ENCODE data around the gene BIRC3.

BIRC3 gene
- total RNA-seq = 15.2 to 1,747 (median 56.3) reads per million in 17 experiments

GRCh38 chr11:102317099-102317767, at the start of gene BIRC3:
BIRC3 (plus strand) TSS chr11:102317484; CDS start chr11:102324510, 7,026 bp downstream.
- DNase-seq = peak; percentile 94 to 98 (median 95)

- DNase-seq = no peak
These were observed 49.7 kb upstream of the BIRC3 start for GRCh38 chr11:102267609-102268008.

DNA sequence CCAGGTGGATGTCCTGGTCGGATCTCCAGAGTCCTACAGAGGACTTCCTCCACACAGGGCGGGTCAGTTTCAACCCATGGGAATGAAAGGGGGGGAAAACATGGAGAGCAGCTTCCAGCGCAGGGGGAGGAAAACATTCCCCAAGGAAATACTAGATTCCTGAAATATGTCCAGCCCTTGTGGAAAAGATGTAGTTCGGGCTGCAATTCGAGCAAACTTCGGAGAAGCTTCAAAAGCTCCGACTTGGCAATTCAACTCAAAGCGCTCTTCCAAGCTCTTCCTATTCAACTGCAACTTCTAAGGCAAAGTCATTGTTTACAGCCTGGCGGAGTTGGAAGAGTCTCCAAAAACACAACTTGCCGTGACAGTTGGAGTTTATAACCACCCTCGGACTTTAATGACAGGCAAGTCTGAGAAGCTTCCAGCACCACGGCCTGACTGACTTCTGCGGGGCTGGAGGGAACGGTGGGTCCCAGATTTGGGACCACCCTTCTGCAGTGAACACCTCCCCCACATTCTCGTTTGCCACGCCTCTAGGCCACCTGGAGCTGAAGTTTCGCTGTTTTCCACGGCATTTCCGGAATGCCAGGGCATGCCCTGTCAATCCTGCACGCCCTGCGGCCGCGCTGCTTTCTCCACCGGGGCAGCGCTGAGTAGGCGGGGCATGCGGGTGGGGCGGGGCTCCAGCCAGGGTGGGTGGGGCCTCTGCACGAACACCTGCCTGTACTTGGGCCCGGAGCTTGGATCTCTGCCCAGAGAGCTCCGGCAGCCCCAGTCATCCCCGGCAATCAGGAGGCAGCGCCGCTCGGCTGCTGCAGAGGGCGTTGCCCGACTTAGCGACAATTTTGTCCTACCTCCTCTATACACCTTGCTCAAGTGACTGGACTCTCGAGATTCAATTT, 49.0 kb upstream of the BIRC3 start:
- DNase-seq = peak; percentile 5 to 55 (median 28)

GRCh38 chr11:102268985-102269470, 48.3 kb upstream of the BIRC3 start:
- DNase-seq = no peak

- DNase-seq = no peak
These were observed 47.4 kb upstream of the BIRC3 start for GRCh38 chr11:102269927-102270326.

GRCh38 chr11:102272047-102272824, 45.0 kb upstream of the BIRC3 start:
- no peak for DNase-seq

DNA sequence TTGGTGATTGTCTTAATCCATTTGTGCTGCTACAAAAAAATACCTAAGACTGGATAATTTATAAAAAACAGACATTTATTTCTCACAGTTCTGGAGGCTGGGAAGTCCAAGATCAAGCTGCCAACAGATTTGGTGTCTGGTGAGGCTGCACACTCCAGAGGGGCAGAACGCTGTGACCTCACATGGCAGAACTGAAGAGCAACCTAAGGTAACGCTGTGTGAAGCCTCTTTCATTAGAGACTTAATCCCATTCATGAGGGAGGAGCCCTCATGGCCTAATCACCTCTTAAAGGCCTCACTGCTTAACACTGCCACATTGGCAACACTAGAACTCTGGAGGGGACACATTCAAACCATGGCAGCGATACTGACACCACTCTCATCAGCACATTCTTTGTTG, 42.7 kb upstream of the BIRC3 start:
- no peak for DNase-seq

DNA sequence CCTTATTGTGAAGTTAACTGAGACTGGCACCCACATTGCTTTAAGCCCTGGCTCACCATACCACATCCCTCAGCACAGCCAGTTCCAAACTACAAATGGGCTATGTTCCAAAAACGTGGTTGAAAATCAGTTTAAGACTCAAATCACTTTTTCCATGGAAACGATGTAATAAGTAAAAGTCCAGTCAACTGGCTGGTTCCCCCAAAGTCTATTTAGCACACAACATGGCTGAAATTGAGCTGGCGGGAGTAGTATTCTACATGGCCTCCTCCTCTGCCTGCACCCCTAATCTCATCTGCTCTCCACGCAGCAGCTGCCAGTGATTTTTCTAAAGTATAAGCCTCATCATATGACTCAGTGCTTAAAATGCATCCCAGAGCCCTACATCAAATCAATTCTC, 40.9 kb upstream of the BIRC3 start:
- DNase-seq = no peak

GRCh38 chr11:102276783-102277182, 40.5 kb upstream of the BIRC3 start:
- no peak for DNase-seq

GRCh38 chr11:102279641-102280170, 37.6 kb upstream of the BIRC3 start:
- DNase-seq = no peak

DNA sequence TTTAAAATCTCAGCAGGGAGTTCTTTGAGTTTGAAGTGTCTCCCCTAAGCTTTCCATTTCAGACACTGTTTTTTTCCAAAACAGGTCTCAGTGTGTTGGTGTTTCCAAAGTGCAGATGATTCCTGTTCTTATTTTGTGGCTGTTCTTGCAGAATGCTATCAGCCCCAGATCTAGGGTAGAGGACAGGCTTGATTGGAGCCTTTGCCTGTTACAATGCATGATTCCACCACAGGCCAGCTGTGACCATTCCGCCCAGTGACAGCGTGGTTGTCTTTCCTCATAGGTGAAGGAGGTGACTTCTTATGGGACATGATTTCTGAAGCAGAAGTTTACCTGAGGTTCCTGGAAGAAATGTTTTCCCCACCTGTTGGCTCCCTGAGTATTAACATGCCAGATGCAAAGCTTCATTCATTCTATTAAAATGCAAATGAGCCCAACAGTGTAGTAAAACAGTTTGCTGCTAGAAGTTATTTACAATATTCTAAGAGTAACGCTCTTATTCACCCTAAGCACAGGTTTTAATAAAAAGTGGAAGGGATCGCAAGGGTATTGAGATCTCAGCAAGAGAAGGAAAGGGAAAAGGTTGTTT, 36.9 kb upstream of the BIRC3 start:
- DNase-seq = no peak

- DNase-seq = peak; percentile 61 to 94 (median 76)
These were observed 34.2 kb upstream of the BIRC3 start for GRCh38 chr11:102283116-102283485.

- no peak for DNase-seq
These were observed 33.3 kb upstream of the BIRC3 start for GRCh38 chr11:102284008-102284407.

- DNase-seq = no peak
These were observed 31.0 kb upstream of the BIRC3 start for GRCh38 chr11:102286292-102286691.

DNA sequence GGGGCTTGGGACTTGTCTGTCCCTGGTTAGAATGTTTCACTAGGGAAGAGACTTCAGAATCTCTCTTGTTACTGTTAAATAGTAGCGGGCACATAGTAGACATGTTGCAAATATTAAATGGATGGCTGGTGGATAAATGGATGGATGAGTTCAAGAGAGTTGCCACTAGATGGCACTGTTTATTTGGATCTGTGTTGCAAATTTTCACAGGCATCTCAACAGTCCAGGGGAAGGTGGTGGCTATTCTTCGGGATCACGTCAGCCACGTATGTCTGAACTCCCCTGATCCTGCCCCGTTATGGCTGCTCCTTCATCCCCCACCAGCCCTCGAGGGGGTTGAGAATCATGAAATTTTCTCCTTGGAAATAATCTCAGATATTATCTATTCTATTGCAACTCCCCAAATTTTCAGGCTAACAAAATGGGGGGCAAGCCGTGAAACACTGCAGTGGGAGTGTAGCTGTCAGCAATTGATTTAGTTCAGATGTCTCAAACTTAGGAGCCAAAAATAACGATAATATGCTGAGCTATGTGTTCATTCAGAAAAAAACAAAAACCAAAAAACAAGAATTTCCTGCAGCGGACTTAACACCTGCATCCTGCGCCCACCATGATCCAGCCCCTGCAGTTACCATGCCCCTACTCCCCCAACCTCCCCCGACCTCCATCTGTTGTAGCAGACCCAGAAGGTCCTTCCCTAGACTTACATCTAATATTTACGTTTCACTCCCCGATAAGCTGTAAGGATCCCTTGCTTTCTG, 29.1 kb upstream of the BIRC3 start:
- peak; percentile 66 to 92 (median 82) for DNase-seq

- DNase-seq = no peak
These were observed 28.6 kb upstream of the BIRC3 start for GRCh38 chr11:102288725-102289083.

- peak; percentile 51 to 77 (median 76) for DNase-seq
These were observed 27.7 kb upstream of the BIRC3 start for GRCh38 chr11:102289592-102289991.

- no peak for DNase-seq
These were observed 25.5 kb upstream of the BIRC3 start for GRCh38 chr11:102291831-102292230.

GRCh38 chr11:102292933-102293332, 24.4 kb upstream of the BIRC3 start:
- DNase-seq = no peak

DNA sequence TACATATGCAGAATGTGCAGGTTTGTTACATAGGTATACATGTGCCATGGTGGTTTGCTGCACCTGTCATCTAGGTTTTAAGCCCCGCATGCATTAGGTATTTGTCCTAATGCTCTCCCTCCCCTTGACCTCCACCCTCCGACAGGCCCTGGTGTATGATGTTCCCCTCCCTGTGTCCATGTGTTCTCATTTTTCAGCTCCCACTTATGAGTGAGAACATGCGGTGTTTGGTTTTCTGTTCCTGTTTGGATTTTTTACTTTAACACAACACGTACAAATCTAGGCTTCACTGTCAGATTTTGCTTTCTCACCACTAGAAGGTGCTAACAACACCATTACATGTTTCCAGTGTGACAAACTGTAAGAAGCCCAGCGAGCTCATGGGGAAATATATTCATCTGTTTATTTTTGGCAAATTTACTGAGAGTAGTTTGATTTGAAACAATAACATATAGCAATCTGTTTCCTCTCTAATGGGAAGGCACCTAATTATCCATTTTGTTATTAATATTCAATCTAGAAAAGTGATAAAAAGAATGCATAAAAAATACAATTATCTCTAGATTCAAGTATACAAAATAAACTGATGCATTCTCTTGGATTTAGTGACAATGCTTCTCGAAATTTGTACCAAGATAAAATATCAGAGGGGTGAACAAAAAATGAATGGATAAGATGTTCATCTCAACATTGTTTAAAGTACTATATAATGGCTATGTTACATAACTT, 23.2 kb upstream of the BIRC3 start:
- peak; percentile 59 to 85 (median 72) for DNase-seq

DNA sequence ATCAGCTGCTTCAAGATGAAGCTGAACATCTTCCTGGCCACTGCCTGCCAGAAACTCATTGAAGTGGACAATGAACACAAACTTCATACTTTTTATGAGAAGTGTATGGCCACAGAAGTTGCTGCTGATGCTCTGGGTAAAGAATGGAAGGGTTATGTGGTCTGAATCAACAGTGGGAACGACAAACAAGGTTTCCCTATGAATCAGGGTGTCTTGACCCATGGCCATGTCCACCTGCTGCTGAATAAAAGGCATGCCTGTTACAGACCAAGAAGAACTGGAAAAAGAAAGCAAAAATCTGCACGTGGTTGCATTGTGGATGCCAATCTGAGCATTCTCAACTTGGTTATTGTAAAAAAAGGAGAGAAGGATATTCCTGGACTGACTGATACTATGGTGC, 22.2 kb upstream of the BIRC3 start:
- DNase-seq = no peak

All from suppressor macrophage (primary cell).